Endothelial cell (in vitro differentiated cells): ENCODE results near the gene REXO4. TPM values are rescaled to one million over a fixed set of nuclear protein-coding genes. Genes with fewer than 3 reads are reported as not detected.

ENCODE experiments used
- DNase-seq: peaks from one replicate; pipeline ENCODE4 v3.0.0; 2021; ENCODE audit warnings: low spot score
- H3K27ac Mint-ChIP-seq: one replicate; pipeline ENCODE4 v1.8.0; 2021; ENCODE audit warnings: mixed read lengths, inconsistent platforms; ENCODE audit not compliant: unreplicated experiment
- H3K27me3 Mint-ChIP-seq: one replicate; pipeline ENCODE4 v1.8.0; 2021; ENCODE audit warnings: mild to moderate bottlenecking, moderate library complexity, mixed read lengths, inconsistent platforms; ENCODE audit not compliant: unreplicated experiment
- H3K36me3 Mint-ChIP-seq: one replicate; pipeline ENCODE4 v1.8.0; 2021; ENCODE audit warnings: mild to moderate bottlenecking, low read depth, mixed read lengths, inconsistent platforms; ENCODE audit not compliant: unreplicated experiment
- H3K4me1 Mint-ChIP-seq: one replicate; pipeline ENCODE4 v1.8.0; 2021; ENCODE audit warnings: mild to moderate bottlenecking, mixed read lengths, inconsistent platforms; ENCODE audit not compliant: unreplicated experiment
- H3K4me3 Mint-ChIP-seq: one replicate; pipeline ENCODE4 v1.8.0; 2021; ENCODE audit warnings: mild to moderate bottlenecking, mixed read lengths, inconsistent platforms; ENCODE audit not compliant: unreplicated experiment
- H3K9me3 Mint-ChIP-seq: one replicate; pipeline ENCODE4 v1.8.0; 2021; ENCODE audit warnings: mixed read lengths, inconsistent platforms; ENCODE audit not compliant: unreplicated experiment
- CTCF ChIP-seq: fragments of 200-600 bp; sonication (generic); IDR thresholded peaks from one replicate; pipeline ENCODE4 v1.5.0; 2021; ENCODE audit warnings: antibody characterized with exemption; ENCODE audit not compliant: unreplicated experiment
- total RNA-seq: library from RNA; stranded (reverse); fragmentation: NEBNext Ultra II Directional; extraction: Animal tissue kit (Norgen Biotek cat#: 25700); gene quantifications from one replicate; pipeline ENCODE4 v1.2.1, GENCODE V29; 2021; ENCODE audit not compliant: unreplicated experiment

The REXO4 gene
- total RNA-seq, 1 donor from 2014 or later, result 30.9 TPM

GRCh38 chr9:133369933-133370332, 47.9 kb downstream of the REXO4 start:
- Mint-ChIP-seq H3K27ac (no peak overlapping the region), H3K9me3 (no peaks in the 10 kb centered on the region), H3K27me3 (peaks cover 11% of the 10 kb centered on the region), H3K4me1 (peaks cover 5% of the 10 kb centered on the region), H3K36me3 (peaks cover 25% of the 10 kb centered on the region), H3K4me3 (no peak overlapping the region)
- DNase-seq, result no peak
- no peak for TF ChIP-seq CTCF

DNA sequence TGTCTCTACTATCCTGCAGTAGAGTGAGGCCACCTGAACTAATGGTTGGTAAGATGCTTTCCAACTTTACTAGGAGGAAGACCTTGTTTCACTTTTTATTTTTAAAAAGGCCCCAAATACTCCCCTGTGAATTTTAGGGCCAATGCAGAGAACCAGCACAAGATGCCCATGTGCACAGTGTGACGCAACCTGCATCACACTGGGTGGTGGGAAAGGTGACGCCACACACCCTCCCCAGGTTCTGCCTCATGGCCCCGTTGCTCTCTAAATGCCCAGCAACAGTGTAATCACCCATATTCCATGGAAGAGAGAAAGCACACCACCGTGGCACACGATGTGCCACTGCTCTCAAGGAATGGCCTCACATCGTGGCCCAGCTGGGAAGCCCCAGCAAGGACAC, 48.4 kb downstream of the REXO4 start:
- H3K27me3 Mint-ChIP-seq, result peaks cover 6% of the 10 kb centered on the region
- no peaks in the 10 kb centered on the region for H3K9me3 Mint-ChIP-seq
- no peak overlapping the region for H3K4me3 Mint-ChIP-seq
- H3K4me1 Mint-ChIP-seq, result peaks cover under 1% of the 10 kb centered on the region
- no peak for DNase-seq
- no peak for TF ChIP-seq CTCF
- H3K36me3 Mint-ChIP-seq, result peaks cover 25% of the 10 kb centered on the region
- H3K27ac Mint-ChIP-seq, result no peak overlapping the region

DNA sequence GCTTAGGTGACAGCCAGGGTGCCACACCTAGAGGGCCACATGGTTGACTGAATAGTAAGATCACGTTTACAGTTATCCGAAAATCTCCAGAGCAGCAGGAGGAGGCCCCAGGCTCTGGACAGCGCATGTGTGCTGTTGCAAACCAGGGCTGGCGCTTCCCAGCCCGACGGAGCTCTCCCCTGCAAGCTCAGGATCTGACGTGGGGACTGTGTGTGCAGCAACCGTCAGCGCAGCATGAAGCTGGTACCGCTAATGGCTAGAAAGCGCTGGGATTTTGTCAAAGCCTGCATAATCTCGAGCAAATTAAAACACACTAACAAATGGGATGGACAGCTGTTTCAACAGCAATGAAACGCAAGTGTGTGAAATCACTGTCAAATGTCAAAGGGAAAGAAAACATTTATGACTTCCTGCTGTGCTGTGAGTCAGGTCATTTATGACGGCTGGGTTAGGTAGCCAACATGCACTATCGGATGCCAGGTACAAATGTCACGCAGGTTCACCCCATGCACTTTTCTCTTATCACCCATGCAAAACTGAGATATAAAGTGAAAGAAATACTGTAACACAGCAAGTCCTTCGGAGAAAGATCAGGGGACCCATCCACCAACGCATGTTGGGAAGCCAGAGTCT, 49.4 kb downstream of the REXO4 start:
- no peak for DNase-seq
- Mint-ChIP-seq H3K27ac (no peak overlapping the region), H3K36me3 (peaks cover 33% of the 10 kb centered on the region)

DNA sequence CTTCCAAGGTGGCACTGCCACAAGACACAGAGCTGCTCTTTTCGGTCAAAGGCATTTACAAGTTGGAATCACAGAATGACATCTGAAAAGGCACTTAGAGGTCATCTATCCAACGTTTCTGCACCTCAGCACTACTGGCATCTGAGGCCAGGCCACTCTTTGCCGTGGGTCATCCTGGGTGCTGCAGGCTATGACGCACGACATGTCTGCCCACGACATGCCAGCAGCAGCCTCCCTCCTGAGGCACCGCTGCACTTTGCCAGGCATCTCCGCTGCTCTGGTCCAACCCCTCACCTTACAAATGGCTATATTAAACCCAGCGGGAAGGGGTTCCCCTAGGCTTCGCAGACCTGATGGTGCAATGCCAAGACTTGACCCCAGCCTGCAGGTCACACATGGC, 50.0 kb downstream of the REXO4 start:
- TF ChIP-seq CTCF, result no peak
- H3K4me3 Mint-ChIP-seq, result no peak overlapping the region
- H3K27me3 Mint-ChIP-seq, result peaks cover 7% of the 10 kb centered on the region
- no peaks in the 10 kb centered on the region for H3K9me3 Mint-ChIP-seq
- H3K4me1 Mint-ChIP-seq, result no peaks in the 10 kb centered on the region
- no peak overlapping the region for H3K27ac Mint-ChIP-seq
- no peak for DNase-seq
- H3K36me3 Mint-ChIP-seq, result peaks cover 38% of the 10 kb centered on the region

More for the DNA sequence above, 49.4 kb downstream of the REXO4 start:
- H3K27me3 Mint-ChIP-seq, result peaks cover 7% of the 10 kb centered on the region
- no peak overlapping the region for H3K4me3 Mint-ChIP-seq
- H3K4me1 Mint-ChIP-seq, result no peaks in the 10 kb centered on the region
- no peak for TF ChIP-seq CTCF
- H3K9me3 Mint-ChIP-seq, result no peaks in the 10 kb centered on the region

- Mint-ChIP-seq H3K27me3 (peaks cover 7% of the 10 kb centered on the region), H3K4me3 (no peak overlapping the region), H3K36me3 (peaks cover 40% of the 10 kb centered on the region), H3K27ac (no peak overlapping the region), H3K9me3 (no peaks in the 10 kb centered on the region), H3K4me1 (no peaks in the 10 kb centered on the region)
- no peak for DNase-seq
- no peak for TF ChIP-seq CTCF
Observed at GRCh38 chr9:133367221-133367620, 50.6 kb downstream of the REXO4 start.
